Muscle of arm (tissue), 12 donors: ENCODE data around the gene DCST1. TPM values are rescaled to one million over a fixed set of nuclear protein-coding genes. Genes with fewer than 3 reads are reported as not detected.
A peak's percentile ranks its signal among the peaks of the same experiment; 100 is the strongest.

Experiments
- DNase-seq: peaks from one replicate; pipeline ENCODE4 v3.0.0-alpha.2; 2013
- polyA plus RNA-seq, 12 donors: library from polyadenylated mRNA; unstranded; fragments of 120-200 nt; gene quantifications; one replicate each; pipeline ENCODE4 v1.2.1, GENCODE V29; 2013; ENCODE audit not compliant: insufficient read length in 12 of 12

Gene DCST1
- polyA plus RNA-seq, 12 donors = 0.16 to 0.29 (median 0.24) TPM; not detected in 4

GRCh38 chr1:155051777-155052398 is 18.3 kb downstream of the DCST1 start:
- no peak for DNase-seq

GRCh38 chr1:155052439-155053395 is 19.1 kb downstream of the DCST1 start:
- DNase-seq = no peak

- no peak for DNase-seq
Measured at GRCh38 chr1:155053531-155054105, 20.0 kb downstream of the DCST1 start.

- no peak for DNase-seq
Measured at GRCh38 chr1:155057104-155057503, 23.5 kb downstream of the DCST1 start.

GRCh38 chr1:155057788-155058211 is 24.2 kb downstream of the DCST1 start:
- DNase-seq = no peak

- DNase-seq = no peak
Measured at GRCh38 chr1:155060736-155061135, 27.1 kb downstream of the DCST1 start.

GRCh38 chr1:155061381-155062150 is 27.9 kb downstream of the DCST1 start:
- DNase-seq = peak; percentile 88

- DNase-seq = no peak
Measured at GRCh38 chr1:155062151-155062686, 28.6 kb downstream of the DCST1 start.

- DNase-seq = no peak
Measured at GRCh38 chr1:155062702-155063411, 29.2 kb downstream of the DCST1 start.

GRCh38 chr1:155063550-155064110 is 30.0 kb downstream of the DCST1 start, which contains the start of gene EFNA4:
Gene EFNA4 (plus strand): TSS chr1:155063740. CDS start chr1:155063824, 84 bp downstream.
- peak; percentile 92 for DNase-seq

GRCh38 chr1:155064111-155064831 is 30.6 kb downstream of the DCST1 start:
- DNase-seq = no peak

GRCh38 chr1:155064832-155065429 is 31.3 kb downstream of the DCST1 start:
- no peak for DNase-seq

GRCh38 chr1:155066777-155067176 is 33.2 kb downstream of the DCST1 start:
- no peak for DNase-seq

GRCh38 chr1:155068599-155068998 is 35.0 kb downstream of the DCST1 start:
- DNase-seq = no peak

GRCh38 chr1:155069551-155070157 is 36.0 kb downstream of the DCST1 start:
- DNase-seq = no peak

- no peak for DNase-seq
Measured at GRCh38 chr1:155070158-155070621, 36.6 kb downstream of the DCST1 start.

- DNase-seq = peak; percentile 72
Measured at GRCh38 chr1:155070721-155071569, 37.3 kb downstream of the DCST1 start.

- no peak for DNase-seq
Measured at GRCh38 chr1:155071701-155072100, 38.1 kb downstream of the DCST1 start.
